ENCODE data around the gene CBR3. TPM values are rescaled to one million over a fixed set of nuclear protein-coding genes. Genes with fewer than 3 reads are reported as not detected.
A peak's percentile ranks its signal among the peaks of the same experiment; 100 is the strongest.

The CBR3 gene
- total and polyA plus RNA-seq, 2 donors (not counting 3 experiments of a cell fraction or from before 2014, with no cell fraction given), result 9.7 to 13.3 TPM

- no peaks in the 10 kb centered on the region for H3K4me1 ChIP-seq (ENCODE audit: control insufficient read depth, extremely low read depth, insufficient read depth, low read length)
- no peak overlapping the region for H3K9ac ChIP-seq (replicated peaks; ENCODE audit: extremely low read depth, insufficient read depth, low read length)
- intact Hi-C loops (cut with micrococcal nuclease), result no loop called here
- dilution Hi-C loops (cut with MboI; ENCODE audit: extremely low pct_ligation_motif_present, low sequenced_read_pairs), result no loop called here
- DNase-seq (ENCODE audit: low read depth, low spot score) (no peak), FAIRE-seq (no peak)
- H3K4me2 ChIP-seq (ENCODE audit: insufficient read depth, low read length), result no peak overlapping the region
- H2AFZ ChIP-seq (ENCODE audit: low read depth, low read length), result no peak overlapping the region
- no peak overlapping the region for H3K27ac ChIP-seq (ENCODE audit: insufficient read depth, low read depth, low read length)
- ChIA-PET POLR2A (no interaction called here), CTCF (interaction anchor here (0.6 to 1.3 kb wide), 20 partner anchors 10 to 1268 kb away, joined by 3 to 12 read pairs (median 4); partner anchors contain the start of genes CBR1 and SETD4)
- no peaks in the 10 kb centered on the region for H3K9me3 ChIP-seq (replicated peaks; ENCODE audit: control insufficient read depth, insufficient read depth, low read length)
- no peaks in the 10 kb centered on the region for H3K36me3 ChIP-seq (ENCODE audit: control insufficient read depth in 2 of 2, extremely low read depth in 1 of 2, insufficient read depth in 2 of 2, low read length in 2 of 2)
- H3K79me2 ChIP-seq (ENCODE audit: control insufficient read depth, insufficient read depth, low read length), result no peaks in the 10 kb centered on the region
- TF ChIP-seq FOS (IDR thresholded peaks at IDR 0.05; ENCODE audit: borderline replicate concordance, insufficient read depth, low read length) (no peak), POLR2AphosphoS5 (IDR thresholded peaks at IDR 0.05; ENCODE audit: insufficient read depth, low read depth, low read length) (no peak), EZH2 (IDR thresholded peaks at IDR 0.05; ENCODE audit: borderline replicate concordance, low read depth, low read length, severe bottlenecking) (peak; percentile 64)
- peaks cover 35 to 47% of the 10 kb centered on the region in 2 experiments for H3K27me3 ChIP-seq (ENCODE audit: control insufficient read depth in 2 of 2, insufficient read depth in 2 of 2, low read length in 2 of 2)
- no TSS peak for BruUV-seq (replicated peaks)
- H4K20me1 ChIP-seq (replicated peaks; ENCODE audit: control insufficient read depth, extremely low read depth, insufficient read depth, low read length), result no peaks in the 10 kb centered on the region
- no peak overlapping the region for H3K4me3 ChIP-seq (replicated peaks in 1 of 3; ENCODE audit: insufficient read depth in 1 of 3, low read depth in 1 of 3, low read length in 3 of 3)
- H3K9me1 ChIP-seq (replicated peaks; ENCODE audit: control insufficient read depth, extremely low read depth, insufficient read depth, low read length), result no peaks in the 10 kb centered on the region
Observed at GRCh38 chr21:36105327-36105842, 29.5 kb upstream of the CBR3 start.

GRCh38 chr21:36109868-36110267, 25.0 kb upstream of the CBR3 start:
- dilution Hi-C loops (cut with MboI; ENCODE audit: extremely low pct_ligation_motif_present, low sequenced_read_pairs) (no loop called here), intact Hi-C loops (cut with micrococcal nuclease) (loop anchor here (5.0 kb wide), 2 partner anchors 48 to 168 kb away; partner anchors contain the start of gene SETD4)
- Histone ChIP-seq H2AFZ (ENCODE audit: low read depth, low read length) (no peak overlapping the region), H3K4me1 (ENCODE audit: control insufficient read depth, extremely low read depth, insufficient read depth, low read length) (no peaks in the 10 kb centered on the region), H3K79me2 (ENCODE audit: control insufficient read depth, insufficient read depth, low read length) (no peaks in the 10 kb centered on the region), H3K4me3 (replicated peaks in 1 of 3; ENCODE audit: insufficient read depth in 1 of 3, low read depth in 1 of 3, low read length in 3 of 3) (no peak overlapping the region), H3K36me3 (ENCODE audit: control insufficient read depth in 2 of 2, extremely low read depth in 1 of 2, insufficient read depth in 2 of 2, low read length in 2 of 2) (no peaks in the 10 kb centered on the region), H3K27ac (ENCODE audit: insufficient read depth, low read depth, low read length) (no peak overlapping the region), H4K20me1 (replicated peaks; ENCODE audit: control insufficient read depth, extremely low read depth, insufficient read depth, low read length) (no peaks in the 10 kb centered on the region), H3K9me3 (replicated peaks; ENCODE audit: control insufficient read depth, insufficient read depth, low read length) (no peaks in the 10 kb centered on the region), H3K9me1 (replicated peaks; ENCODE audit: control insufficient read depth, extremely low read depth, insufficient read depth, low read length) (no peaks in the 10 kb centered on the region), H3K4me2 (ENCODE audit: insufficient read depth, low read length) (no peak overlapping the region), H3K9ac (replicated peaks; ENCODE audit: extremely low read depth, insufficient read depth, low read length) (no peak overlapping the region), H3K27me3 (ENCODE audit: control insufficient read depth in 2 of 2, insufficient read depth in 2 of 2, low read length in 2 of 2) (peaks cover 23 to 31% of the 10 kb centered on the region in 2 experiments)
- DNase-seq (ENCODE audit: low read depth, low spot score) (no peak), FAIRE-seq (no peak)
- BruUV-seq (replicated peaks), result no TSS peak
- POLR2A ChIA-PET, result no interaction called here
- CTCF ChIA-PET, result interaction anchor here (1.0 to 1.2 kb wide), 2 partner anchors 14 to 50 kb away, joined by 3 to 4 read pairs; partner anchors contain the start of gene SETD4
- TF ChIP-seq GATA2 (IDR thresholded peaks at IDR 0.05; ENCODE audit: insufficient read depth, insufficient read length, low read depth, low read length) (no peak), JUN (IDR thresholded peaks at IDR 0.05; ENCODE audit: borderline replicate concordance, insufficient read depth, insufficient read length, low read depth) (no peak), CTCF (IDR thresholded peaks at IDR 0.05; ENCODE audit: extremely low read depth in 1 of 2, insufficient read depth in 1 of 2, low read depth in 1 of 2, low read length in 2 of 2) (no peak), POLR2A (IDR thresholded peaks at IDR 0.05; ENCODE audit: low read depth, low read length) (no peak), FOS (IDR thresholded peaks at IDR 0.05; ENCODE audit: borderline replicate concordance, insufficient read depth, low read length) (no peak), EZH2 (IDR thresholded peaks at IDR 0.05; ENCODE audit: borderline replicate concordance, low read depth, low read length, severe bottlenecking) (no peak), MAX (IDR thresholded peaks at IDR 0.05; ENCODE audit: insufficient read depth, insufficient read length) (no peak), POLR2AphosphoS5 (IDR thresholded peaks at IDR 0.05; ENCODE audit: insufficient read depth, low read depth, low read length) (no peak), MYC (IDR thresholded peaks at IDR 0.05; ENCODE audit: low read depth, low read length) (no peak)

Data from endothelial cell of umbilical vein (primary cell).